Osteoblast (primary cell): ENCODE measurements around the gene TSPYL4. TPM values are rescaled to one million over a fixed set of nuclear protein-coding genes. Genes with fewer than 3 reads are reported as not detected.

Experiments
- DNase-seq: peaks from one replicate; pipeline ENCODE4 v3.0.0; 2011; ENCODE audit warnings: low spot score, mixed read lengths; ENCODE audit not compliant: insufficient read length; ENCODE audit errors: missing footprints
- H2AFZ ChIP-seq: 2 replicates; pipeline ENCODE4 v1.6.0; 2011; ENCODE audit warnings: mild to moderate bottlenecking, low read length
- H3K27ac ChIP-seq: 2 replicates; pipeline ENCODE4 v1.5.1; 2011; ENCODE audit warnings: mild to moderate bottlenecking, low read depth, low read length, moderate library complexity
- H3K27me3 ChIP-seq: 2 replicates; pipeline ENCODE4 v1.6.0; 2012; ENCODE audit warnings: mild to moderate bottlenecking, control low read depth, inconsistent platforms, low read length, moderate library complexity; ENCODE audit not compliant: insufficient read depth
- H3K36me3 ChIP-seq: 2 replicates; pipeline ENCODE4 v1.5.1; 2011; ENCODE audit warnings: mild to moderate bottlenecking, low read length, control low read depth, moderate library complexity; ENCODE audit not compliant: insufficient read depth
- H3K4me1 ChIP-seq: 2 replicates; pipeline ENCODE4 v1.5.1; 2011; ENCODE audit warnings: mild to moderate bottlenecking, low read length, control low read depth, moderate library complexity; ENCODE audit not compliant: insufficient read depth
- H3K4me2 ChIP-seq: 2 replicates; pipeline ENCODE4 v1.6.0; 2011; ENCODE audit warnings: mild to moderate bottlenecking, low read length; ENCODE audit not compliant: insufficient read depth
- H3K4me3 ChIP-seq: fragments of 200-600 bp; sonication (generic); 3 replicates; pipeline ENCODE4 v1.5.1; 2012; ENCODE audit warnings: mild to moderate bottlenecking, low read length, inconsistent platforms; ENCODE audit not compliant: insufficient read depth
- H3K79me2 ChIP-seq: 2 replicates; pipeline ENCODE4 v1.6.0; 2012; ENCODE audit warnings: mild to moderate bottlenecking, low read length, control low read depth, inconsistent platforms; ENCODE audit not compliant: insufficient read depth
- H3K9me3 ChIP-seq: 2 replicates; pipeline ENCODE4 v1.5.1; 2011; ENCODE audit warnings: low read depth, low read length, control low read depth
- H4K20me1 ChIP-seq: 2 replicates; pipeline ENCODE4 v1.6.0; 2012; ENCODE audit warnings: mild to moderate bottlenecking, low read length, control low read depth; ENCODE audit not compliant: insufficient read depth
- CTCF ChIP-seq: IDR thresholded peaks from 2 replicates; pipeline ENCODE4 v1.5.1; 2011; ENCODE audit warnings: mild to moderate bottlenecking, low read depth, low read length, moderate library complexity; ENCODE audit errors: extremely low read depth
- total RNA-seq: library from RNA; depleted of rRNA; stranded (reverse); fragments of >200 nt; gene quantifications from 2 replicates; pipeline ENCODE4 v1.2.3, GENCODE V29; 2012

Gene TSPYL4
- total RNA-seq, 1 donor, result 24.6 TPM

DNA sequence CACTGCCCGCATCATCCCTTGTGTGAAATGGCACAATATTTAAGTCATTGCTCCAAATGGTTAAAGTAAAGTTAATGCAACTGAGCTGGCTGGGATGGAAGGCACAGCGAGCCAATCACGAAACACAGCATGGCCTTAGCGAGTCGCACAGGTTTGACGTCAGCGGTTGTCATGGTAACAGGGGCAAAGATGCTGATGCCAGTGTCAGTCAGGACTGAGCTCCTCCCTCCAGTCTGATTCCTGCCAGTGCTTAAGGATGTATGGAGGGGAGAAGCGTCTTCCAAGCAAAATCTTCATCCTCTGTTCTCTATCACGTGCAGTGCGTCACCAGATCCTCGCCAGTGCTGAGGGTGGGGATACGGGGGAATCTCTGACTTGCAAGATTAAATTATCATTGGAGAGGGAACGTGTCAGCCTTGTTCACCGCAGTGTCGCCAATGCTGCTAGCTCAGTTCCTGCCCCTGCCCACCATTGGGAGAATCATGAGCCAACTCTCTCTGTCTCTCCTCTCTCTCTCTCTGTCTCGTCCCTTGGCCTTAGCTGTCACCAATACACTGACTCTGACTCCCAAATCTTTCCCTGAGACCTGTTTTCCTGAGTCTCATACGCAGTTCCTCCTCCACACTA, 24.5 kb downstream of the TSPYL4 start:
- peak overlapping the region; percentile 30 for H2AFZ ChIP-seq
- no peak overlapping the region for H3K4me3 ChIP-seq
- peak; percentile 71 for DNase-seq
- no peaks in the 10 kb centered on the region for H3K27me3 ChIP-seq
- TF ChIP-seq CTCF, result no peak
- no peaks in the 10 kb centered on the region for H3K9me3 ChIP-seq
- H3K4me2 ChIP-seq, result peak overlapping the region; percentile 37
- no peak overlapping the region for H3K27ac ChIP-seq
- H3K79me2 ChIP-seq, result no peaks in the 10 kb centered on the region
- no peaks in the 10 kb centered on the region for H3K4me1 ChIP-seq
- H4K20me1 ChIP-seq, result no peaks in the 10 kb centered on the region
- H3K36me3 ChIP-seq, result no peaks in the 10 kb centered on the region

GRCh38 chr6:116223355-116223754, 30.5 kb downstream of the TSPYL4 start:
- Histone ChIP-seq H2AFZ (no peak overlapping the region), H4K20me1 (no peaks in the 10 kb centered on the region), H3K36me3 (no peaks in the 10 kb centered on the region), H3K4me3 (no peak overlapping the region), H3K4me1 (peaks cover 19% of the 10 kb centered on the region), H3K4me2 (no peak overlapping the region), H3K27ac (no peak overlapping the region), H3K9me3 (no peaks in the 10 kb centered on the region), H3K79me2 (no peaks in the 10 kb centered on the region), H3K27me3 (no peaks in the 10 kb centered on the region)
- DNase-seq, result no peak
- no peak for TF ChIP-seq CTCF

- no peak overlapping the region for H3K27ac ChIP-seq
- H3K9me3 ChIP-seq, result no peaks in the 10 kb centered on the region
- no peak overlapping the region for H3K4me3 ChIP-seq
- DNase-seq, result no peak
- H3K4me1 ChIP-seq, result peaks cover 19% of the 10 kb centered on the region
- no peaks in the 10 kb centered on the region for H4K20me1 ChIP-seq
- H2AFZ ChIP-seq, result no peak overlapping the region
- no peak overlapping the region for H3K4me2 ChIP-seq
- no peaks in the 10 kb centered on the region for H3K36me3 ChIP-seq
- H3K79me2 ChIP-seq, result no peaks in the 10 kb centered on the region
- TF ChIP-seq CTCF, result no peak
- H3K27me3 ChIP-seq, result no peaks in the 10 kb centered on the region
These were observed 32.0 kb downstream of the TSPYL4 start for GRCh38 chr6:116221911-116222310.

DNA sequence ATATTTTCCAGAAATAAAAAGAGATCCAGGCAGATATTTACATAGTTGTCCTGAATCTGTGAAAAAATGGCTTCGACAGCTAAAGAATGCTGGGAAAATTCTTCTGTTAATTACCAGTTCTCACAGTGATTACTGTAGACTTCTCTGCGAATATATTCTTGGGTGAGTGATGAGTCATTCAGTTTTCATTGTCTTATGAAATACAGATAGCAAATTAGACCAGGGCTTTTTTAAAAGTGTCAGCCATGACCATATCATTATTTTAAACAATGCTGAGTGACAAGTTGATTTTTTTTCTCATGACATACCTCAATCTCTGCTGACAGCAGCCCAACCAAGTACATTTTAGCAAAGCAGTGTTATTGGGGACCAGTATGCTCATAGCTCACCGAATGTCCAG, 32.8 kb downstream of the TSPYL4 start:
- no peak for TF ChIP-seq CTCF
- Histone ChIP-seq H3K79me2 (no peaks in the 10 kb centered on the region), H3K4me3 (no peak overlapping the region), H3K4me2 (no peak overlapping the region), H2AFZ (no peak overlapping the region), H3K27ac (no peak overlapping the region), H3K36me3 (no peaks in the 10 kb centered on the region), H4K20me1 (no peaks in the 10 kb centered on the region), H3K4me1 (peaks cover 19% of the 10 kb centered on the region), H3K27me3 (no peaks in the 10 kb centered on the region), H3K9me3 (no peaks in the 10 kb centered on the region)
- no peak for DNase-seq
